GM11168 (cell line): Measurements from ENCODE around the gene CYP27B1.

Experiments
- in situ Hi-C: fragments of 300-500 bp; cut with MboI; formaldehyde crosslinking; loops from one replicate; pipeline ENCODE4 v1.12.0; 2022; ENCODE audit warnings: low sequenced_read_pairs; ENCODE audit not compliant: unreplicated experiment

Gene CYP27B1

DNA sequence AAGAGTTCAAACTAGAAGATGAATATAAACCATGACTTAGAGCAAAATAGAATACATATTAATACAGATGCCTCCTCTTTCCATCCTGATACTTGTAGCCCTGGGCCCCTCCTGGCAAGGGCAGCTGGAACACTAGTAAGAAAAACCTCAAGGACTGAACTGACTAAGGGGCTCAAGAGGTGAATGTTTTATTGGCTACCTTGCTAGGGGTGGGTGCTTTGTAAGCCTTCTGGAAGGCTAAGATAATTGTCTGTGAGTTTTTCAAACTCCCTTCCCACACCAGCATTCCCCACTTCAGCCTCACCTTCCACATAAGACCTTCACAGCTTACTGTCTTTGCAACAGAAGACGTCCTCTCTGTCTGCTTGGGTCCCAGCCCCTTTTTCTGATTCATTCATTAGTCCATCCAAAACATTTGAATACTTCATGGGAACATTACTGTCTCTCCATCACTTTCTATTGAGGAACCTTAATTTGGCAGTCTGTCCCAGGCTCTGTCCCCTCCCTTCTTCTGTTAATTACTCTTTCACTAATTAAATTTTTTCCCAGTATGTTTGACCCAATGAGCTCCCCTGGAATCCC, 13.0 kb downstream of the CYP27B1 start:
- in situ Hi-C loops: no loop called here

DNA sequence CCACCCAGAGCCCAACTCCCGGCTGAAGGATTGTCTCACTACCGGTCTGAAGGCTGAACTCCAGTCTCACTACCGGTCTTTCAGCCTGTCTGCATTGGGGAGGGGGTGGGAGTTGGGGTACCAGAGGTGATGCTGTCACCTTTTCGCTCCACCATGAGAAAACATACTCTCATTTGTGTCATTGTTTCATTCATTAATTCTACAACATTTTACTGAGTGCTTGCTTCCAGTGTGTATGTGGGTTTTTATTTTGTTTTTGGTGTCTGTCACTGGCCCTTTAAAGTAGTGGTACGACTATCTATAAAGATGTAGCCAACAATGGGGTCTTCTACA, 14.2 kb downstream of the CYP27B1 start:
- in situ Hi-C loops: no loop called here

DNA sequence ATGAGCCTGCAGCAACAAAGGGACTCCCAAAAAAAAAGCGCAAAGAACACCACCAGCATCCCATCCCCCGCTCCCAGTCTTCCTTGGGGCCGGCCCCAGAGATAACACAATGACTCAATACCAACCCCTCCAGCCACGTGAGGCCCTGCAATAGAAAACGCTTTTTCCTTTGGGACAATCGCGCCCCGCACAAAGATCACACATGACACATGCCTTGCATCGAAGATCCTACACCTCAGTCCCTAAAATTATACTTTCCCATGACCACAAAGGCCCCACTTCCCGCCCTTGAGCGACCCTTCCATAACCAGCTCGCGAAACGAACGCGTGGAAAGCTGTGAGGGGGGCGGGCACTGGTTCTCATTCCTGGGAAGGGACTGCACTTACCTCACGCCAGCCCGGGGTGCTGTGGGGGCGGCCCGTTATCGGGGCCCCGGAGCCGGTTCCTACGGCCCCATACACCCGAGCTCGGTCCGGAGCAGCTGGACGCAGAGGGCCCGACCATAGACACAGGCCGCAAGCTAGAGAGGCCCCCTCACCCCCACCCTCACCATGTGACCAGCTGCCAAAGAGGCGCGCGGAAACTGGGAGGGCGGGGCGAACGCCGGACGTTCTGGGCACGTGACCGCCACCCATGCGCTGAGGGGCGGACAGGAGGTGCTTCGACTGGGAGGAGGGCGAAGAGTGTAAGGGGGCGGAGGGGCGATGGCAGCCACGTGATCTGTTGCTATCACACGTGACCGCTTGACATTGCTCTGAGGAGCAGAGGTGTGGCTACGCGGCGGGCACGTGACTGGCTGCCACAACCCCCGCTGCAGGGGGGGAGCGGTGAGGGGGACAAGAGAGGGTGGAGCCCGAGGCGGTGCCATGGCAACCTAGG, 14.8 kb downstream of the CYP27B1 start, which contains the start of gene CDK4:
TSS of gene CDK4 (minus strand) at position 523 of the 880 bp plus-strand sequence. CDS start 593 bp downstream, outside the sequence.
- in situ Hi-C loops: no loop called here

DNA sequence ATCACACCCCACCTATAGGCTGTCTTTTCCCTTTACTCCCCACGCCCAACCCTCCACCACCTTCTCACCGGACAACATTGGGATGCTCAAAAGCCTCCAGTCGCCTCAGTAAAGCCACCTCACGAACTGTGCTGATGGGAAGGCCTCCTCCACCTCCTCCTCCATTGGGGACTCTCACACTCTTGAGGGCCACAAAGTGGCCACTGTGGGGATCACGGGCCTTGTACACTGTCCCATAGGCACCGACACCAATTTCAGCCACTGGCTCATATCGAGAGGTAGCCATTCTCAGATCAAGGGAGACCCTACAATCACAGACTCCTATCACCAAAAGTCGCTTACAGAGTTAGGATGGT, 15.5 kb downstream of the CYP27B1 start:
- in situ Hi-C loops: no loop called here

DNA sequence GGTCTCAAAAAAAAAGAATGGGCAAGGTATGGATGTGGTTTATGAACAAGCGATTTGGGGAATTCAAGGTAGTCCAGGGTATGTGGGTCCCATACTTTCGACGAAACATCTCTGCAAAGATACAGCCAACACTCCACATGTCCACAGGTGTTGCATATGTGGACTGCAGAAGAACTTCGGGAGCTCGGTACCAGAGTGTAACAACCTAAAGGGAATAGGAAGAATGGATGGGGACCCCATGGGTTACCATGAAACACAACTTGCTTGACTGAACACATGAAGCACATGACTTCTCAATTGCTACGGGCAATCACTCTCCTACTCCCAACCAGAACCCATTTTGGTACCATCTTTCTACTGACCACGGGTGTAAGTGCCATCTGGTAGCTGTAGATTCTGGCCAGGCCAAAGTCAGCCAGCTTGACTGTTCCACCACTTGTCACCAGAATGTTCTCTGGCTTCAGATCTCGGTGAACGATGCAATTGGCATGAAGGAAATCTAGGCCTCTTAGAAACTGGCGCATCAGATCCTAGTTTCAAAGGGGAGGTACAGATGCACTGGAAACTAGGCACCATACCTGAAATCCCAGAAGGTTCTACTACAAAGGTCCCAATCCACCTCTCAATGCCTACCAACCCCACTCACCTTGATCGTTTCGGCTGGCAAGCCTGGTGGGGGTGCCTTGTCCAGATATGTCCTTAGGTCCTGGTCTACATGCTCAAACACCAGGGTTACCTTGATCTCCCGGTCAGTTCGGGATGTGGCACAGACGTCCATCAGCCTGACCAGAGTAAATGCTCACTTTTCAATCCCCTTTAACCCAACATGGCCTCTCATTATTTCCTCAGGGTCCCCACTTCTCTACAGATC, 16.1 kb downstream of the CYP27B1 start:
- in situ Hi-C loops: no loop called here

DNA sequence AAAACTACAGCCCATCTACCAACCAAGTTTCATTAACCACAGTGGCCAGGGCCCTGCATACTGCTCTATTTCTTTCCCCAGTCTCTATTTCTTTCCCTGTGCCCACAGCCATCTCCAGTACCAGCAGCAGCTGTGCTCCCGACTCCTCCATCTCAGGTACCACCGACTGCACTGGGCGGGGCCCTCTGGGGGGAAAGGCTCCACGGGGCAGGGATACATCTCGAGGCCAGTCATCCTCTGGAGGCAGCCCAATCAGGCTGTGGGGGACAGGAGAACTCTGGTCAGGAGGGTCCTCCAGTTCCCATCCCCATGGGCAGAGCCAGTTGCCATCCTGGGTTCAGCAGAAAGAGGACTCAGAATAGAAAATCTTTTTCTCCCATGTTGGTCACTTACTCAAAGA, 17.8 kb downstream of the CYP27B1 start:
- in situ Hi-C loops: no loop called here

DNA sequence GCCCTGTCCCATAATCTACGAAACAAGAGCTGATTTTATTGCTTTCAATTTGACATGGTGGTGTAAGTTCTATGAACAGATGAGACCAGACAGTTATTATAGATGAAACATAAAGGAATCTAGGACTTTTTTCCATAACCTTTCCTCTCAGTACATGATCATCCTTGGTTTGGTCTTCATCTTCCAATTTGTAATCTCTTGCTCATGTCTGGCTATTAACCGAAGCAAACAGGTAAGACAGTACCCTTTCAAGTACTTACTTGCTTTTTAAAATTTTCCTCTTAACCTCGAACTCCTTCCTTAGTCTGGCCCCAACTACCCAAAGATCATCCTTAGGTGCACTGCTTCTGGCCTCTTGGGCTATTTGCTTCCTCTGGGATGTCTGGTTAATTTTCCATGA, 20.9 kb downstream of the CYP27B1 start:
- in situ Hi-C loops: no loop called here

DNA sequence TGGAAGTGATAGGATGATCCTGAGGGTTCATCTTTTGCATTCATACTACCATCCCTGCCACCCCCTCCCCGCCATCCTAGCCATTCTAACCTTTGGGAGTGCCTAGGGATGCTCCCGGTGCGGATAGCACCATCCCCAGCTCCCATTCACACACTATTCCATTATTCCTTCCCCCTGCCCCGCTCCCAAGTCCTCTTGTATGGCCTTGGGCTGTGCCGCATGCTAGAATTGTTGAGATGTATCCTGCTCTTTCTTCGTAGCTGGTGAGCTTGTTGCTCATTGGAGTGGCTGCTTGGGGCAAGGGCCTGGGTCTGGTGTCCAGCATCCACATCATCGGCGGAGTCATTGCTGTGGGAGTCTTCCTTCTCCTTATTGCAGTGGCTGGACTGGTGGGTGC, 21.4 kb downstream of the CYP27B1 start:
- in situ Hi-C loops: no loop called here

DNA sequence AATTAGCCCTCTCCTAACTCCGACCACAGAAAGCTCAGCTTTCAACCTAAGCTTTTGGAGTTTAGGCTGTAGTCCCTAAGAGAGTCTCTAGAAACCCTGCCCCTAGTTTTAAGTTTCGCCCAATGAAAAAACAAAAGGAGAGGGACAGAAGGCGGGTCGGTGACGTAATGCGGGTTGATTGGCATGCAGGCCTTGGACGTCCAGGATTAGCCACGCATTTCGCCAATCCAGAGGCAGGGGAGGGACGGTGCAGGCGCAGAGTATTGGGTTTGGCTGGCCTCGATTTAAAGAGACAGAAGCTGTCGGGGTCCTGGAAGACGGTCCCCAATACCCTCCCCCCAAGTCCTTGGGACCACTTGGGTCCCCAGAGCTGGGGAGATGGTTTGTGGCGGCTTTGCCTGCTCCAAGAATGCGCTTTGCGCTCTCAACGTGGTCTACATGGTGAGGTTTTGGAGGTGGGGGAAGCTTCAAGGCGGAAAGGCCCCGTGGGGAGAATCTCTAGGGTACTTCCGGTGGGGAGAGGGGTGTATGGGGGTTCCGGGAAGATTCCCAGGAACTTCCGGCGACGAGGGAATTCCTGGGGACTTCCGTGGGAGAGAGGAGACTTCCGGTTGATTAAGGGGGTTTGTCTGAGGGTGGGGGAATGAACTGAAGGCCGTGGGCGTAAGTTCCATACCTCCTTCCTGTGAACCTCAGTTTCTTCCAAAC, 21.9 kb downstream of the CYP27B1 start, which contains the start of gene TSPAN31:
TSS of gene TSPAN31 (plus strand) at position 263 of the 708 bp plus-strand sequence. CDS start at position 379, 116 bp downstream.
- in situ Hi-C loops: no loop called here

DNA sequence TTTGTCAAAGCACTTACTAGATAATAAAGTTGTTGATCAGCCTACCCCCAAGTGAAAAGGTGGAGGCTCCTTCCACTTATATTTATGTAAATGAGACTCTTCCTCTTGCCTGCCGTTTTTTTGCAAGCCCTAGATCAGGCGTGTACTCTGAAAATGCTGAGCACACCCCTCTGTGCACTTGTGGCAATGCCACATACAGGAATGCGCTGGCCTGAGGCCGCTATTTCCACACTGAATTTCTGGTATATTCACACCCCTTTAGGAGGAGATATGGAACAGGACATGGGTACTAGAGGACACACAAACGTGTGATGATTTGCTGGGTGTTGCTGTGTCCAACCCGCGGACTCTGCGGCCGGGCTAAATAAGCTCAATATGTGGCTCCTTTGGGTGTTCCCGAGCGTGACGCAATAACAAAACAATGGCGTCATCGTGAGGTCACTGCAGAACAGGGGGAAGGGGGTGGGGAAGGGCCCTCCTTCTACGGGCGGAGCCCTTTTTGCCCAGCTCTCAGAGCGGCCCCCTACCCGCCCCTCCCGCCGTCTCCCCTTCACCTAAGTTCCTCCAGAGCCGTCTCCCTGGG, 22.6 kb downstream of the CYP27B1 start:
- in situ Hi-C loops: no loop called here

DNA sequence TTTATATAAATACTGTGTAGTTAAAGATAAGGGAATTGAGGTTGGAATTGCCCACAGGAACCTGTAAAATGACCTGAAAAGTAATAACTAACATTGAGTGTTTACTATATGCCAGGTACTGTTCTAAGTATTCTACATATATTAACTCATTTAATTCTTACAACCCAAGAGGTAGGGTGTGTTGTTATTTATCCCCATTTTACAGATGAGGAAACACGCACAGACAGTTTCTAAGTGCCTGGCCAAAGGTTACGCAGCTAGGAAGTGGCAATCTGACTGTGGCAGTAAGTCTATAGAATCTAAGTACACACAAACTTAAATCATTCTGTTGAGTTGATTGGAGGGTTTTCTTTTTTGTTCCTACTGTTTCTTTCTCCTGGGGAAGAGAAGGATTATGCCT, 23.1 kb downstream of the CYP27B1 start:
- in situ Hi-C loops: no loop called here

DNA sequence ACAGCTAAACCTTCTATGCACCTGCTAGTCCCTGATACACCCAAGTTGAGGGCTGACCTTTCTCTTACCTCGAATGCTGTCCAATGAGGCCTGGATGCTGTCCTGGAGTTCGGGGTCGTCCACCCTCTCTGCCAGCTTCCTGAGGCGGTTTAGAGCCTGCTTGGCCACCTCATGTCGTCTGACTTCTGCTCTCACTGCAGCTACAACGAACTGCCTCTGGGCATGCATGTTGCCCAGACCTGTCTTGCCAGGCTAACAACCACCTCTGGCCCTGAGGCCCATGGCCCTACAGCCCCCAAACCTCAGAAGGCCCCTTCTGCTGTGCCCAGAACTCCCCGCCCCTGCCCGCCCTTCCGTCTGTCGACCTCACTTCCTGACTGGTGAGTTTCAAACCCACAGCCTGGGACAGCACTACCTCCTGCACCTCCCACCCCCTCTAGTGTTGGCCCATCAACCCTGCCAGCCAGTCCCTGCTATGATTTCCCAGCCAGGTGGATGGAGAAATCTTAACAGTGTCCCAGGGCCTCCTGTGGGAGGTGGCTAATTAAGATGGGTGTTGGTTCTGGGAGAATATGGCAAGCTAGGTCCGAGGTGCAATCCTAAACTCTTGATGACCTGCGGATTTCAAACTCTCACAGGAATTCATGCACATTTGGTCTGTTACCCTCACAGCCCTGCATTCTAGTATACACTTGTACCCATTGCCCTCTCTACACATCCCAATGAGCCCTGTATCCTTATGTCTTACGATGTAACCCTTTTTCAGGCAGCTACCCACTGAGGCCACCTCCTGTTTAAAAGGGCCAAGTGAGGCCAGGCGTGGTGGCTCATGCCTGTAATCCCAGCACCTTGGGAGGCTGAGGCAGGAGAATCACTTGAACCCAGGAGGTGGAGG, 24.8 kb downstream of the CYP27B1 start:
- in situ Hi-C loops: no loop called here

DNA sequence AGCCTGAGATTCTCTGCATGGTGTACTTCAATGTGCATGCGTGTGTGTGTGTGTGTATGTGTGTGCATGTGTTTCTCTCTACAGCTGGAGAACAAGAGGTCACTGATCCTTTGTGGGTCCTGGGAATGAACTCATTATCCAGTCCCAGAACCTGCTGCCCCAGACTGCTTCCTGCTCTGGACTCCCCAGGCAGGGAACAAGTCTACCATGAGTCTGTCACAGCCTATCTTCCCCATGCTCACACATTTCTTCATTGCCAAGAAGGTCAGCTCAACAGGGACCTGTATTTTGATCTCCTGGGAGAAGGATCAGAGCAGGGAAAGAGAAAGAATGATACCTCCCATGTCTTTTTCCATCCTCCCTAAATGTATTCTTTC, 25.5 kb downstream of the CYP27B1 start:
- in situ Hi-C loops: no loop called here

DNA sequence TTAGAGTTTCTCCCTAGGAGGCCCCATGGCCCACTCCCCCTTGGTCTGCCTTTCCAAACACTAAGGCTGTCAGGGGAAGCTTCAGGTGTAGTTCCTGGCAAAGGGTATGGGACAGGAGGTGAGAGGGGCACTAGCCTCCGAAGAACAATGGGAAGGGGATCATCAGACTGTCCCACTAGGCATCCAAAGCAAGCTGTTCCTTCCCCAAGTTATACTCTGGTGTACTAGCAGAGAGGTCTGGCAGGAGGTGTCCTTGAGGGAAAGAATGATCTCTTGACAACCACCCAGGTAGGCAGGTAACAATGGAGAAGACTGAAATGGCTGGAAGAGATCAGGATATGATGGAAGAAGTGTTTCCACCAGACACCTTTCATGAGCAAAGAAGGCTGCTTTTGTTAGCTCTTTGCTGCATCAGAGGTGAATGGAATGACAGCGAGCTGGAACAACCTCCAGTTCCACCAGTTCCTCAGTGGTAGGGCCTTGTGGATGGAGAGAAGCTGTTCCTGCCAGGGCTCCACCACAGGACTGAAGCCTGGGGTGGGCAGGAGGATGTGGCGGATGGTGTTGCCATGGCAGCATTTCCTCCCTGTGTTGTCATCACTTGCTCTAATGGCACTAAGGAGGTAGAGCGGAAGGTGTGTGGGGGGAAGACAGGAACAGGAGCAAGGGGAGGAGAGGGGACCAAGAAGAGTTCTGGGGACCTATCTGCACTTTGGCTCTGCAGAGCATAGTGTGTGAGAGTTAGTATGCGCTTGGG, 26.0 kb downstream of the CYP27B1 start:
- in situ Hi-C loops: no loop called here

DNA sequence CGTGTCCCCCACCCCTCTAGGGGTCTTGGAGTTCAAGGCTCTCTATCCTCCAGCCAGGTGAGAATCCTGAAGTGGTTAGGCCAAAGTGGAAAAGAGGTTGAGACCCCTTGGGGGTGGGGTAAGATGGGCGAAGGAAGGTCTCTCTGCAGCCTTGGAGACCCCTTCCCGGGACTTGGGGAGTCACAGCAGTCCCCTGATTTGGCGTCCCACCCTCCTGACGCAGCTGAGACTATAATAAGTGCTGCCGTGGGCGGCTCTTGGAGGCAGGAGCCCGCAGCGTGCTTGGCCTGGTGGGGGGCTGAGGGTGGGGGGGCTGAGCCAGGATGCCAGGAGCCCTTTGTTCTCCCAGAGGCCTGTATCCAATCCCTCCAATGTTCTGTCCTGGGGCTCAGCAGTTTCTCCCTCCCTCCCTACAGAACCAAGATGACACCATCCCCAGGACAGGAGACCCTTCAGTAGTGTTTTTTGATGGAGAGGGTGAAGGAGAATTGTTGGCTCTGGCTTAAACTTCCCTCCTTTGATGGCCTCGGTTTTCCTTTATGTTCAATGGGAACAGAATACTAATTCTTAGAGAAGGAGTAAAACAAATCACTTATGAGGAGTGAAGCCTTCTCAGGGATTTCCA, 26.9 kb downstream of the CYP27B1 start:
- in situ Hi-C loops: no loop called here

DNA sequence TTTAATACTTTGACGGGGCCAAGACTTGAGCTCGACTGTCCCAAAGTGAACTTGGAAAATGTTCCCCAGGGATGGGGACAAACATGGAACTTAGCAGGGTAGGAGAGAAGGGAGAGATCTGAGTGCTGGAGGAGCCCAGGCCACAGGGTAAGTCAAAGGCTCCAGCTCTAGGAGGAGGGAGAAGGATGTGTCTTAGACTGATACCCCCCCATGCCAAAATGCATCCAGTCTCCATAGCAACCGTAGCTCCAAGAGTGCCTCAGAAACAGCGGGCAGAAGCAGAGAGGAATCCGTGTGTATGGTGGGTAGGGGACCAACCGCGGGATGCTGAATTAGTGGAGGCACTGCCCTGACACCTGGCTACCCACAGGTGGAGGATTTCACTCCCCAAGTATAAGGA, 27.5 kb downstream of the CYP27B1 start:
- in situ Hi-C loops: no loop called here

DNA sequence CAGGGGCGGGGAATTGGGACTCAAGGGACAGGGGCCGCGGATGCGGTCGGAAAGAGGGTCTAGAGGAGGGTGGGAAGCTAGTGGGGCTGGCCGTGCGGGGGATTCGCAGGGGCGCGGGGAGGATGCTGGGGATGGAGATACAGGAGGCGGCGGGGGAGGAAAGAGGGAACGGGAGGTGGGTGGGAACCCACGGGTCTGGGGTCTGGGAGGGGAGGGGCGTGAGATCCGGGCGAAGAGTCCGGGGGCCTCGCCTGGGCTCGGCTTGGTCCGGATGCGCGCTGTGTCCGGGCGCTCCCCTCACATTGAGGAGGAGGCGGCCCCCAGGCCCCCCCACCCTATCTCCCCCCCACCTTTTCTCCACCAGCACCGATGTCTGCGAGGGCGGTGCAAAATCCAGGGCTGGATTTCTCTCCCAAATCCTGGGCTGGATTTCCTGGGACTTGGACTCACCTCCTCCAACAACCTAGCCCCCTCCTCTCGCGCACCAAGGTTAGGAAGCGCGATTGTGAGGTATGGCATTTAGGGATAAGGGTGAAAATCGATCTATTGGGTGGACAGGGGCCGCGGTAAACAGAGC, 28.1 kb downstream of the CYP27B1 start, which contains the start of gene AGAP2:
TSS of gene AGAP2 (minus strand) at position 82 of the 577 bp plus-strand sequence. CDS start 496 bp downstream, outside the sequence.
- in situ Hi-C loops: no loop called here
